ENCODE results near the gene TNFRSF12A. TPM values are rescaled to one million over a fixed set of nuclear protein-coding genes. Genes with fewer than 3 reads are reported as not detected.

The TNFRSF12A gene
- total and polyA plus RNA-seq, 2 of the 13 experiments (the other 11 are each of a cell fraction or from before 2014, with no cell fraction given), result 61.9 to 66.0 TPM

DNA sequence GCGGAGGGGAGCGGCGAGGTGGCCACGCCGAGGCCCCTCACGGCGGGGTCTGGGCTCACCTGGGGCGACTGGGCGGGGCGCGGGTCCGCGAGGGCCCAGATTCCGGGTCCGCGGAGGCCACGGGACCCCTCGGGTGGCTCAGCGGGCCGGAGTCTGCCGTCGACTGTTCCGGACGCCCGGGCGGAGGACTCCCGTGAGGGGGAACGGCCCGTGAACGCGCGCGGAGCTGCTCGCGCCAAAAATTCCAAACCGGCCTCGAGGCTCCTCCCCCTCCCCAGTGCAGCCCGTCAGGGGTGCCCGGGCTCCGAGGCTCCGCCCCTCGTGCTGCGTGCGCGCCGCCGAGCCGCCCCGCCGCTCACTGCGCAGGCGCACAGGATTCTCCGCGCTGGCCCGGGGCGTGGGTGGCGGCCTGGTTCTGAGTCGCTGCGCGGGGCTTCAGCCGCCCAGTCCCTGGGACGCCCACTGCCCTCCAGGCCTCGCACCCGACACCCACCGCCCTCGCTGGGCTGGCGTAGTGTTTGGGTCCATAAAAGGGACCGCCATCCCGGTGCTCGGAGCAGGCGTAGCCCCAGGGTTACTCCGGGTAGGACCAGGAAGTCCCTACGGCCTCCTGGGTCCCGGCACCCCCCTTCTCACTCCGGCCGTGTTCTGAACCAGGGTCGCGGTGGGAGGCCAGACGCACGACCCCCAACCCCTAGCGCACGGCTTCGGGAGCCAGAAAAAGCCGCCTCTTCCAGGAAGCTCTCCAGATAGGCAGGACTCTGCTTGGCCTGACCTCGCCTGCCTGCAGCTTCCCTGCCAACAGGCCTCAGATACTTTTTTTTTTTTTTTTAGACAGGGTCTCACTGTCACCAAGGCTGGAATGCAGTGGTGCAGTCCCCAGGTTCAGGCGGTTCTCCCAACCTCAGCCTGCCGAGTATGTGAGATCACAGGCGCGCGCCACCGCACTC is 39.7 kb upstream of the TNFRSF12A start, which contains the start of gene PKMYT1 (continued):
- TF ChIP-seq ZNF10 (CRISPR knock-in tag; IDR thresholded peaks at IDR 0.05; ENCODE audit: borderline replicate concordance, low read depth), result no peak
- TF ChIP-seq, protein P1, sequence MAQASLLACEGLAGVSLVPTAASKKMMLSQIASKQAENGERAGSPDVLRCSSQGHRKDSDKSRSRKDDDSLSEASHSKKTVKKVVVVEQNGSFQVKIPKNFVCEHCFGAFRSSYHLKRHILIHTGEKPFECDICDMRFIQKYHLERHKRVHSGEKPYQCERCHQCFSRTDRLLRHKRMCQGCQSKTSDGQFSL (CRISPR knock-in tag; IDR thresholded peaks at IDR 0.05), result no peak
- TF ChIP-seq AGO2 (optimal IDR thresholded peaks at IDR 0.05; ENCODE audit: low read depth, low read length), result peak; percentile 95
- peak; percentile 21; the same call in 1 of the 2 replicates for TF ChIP-seq ZNF431 (CRISPR knock-in tag; IDR thresholded peaks at IDR 0.05; ENCODE audit: borderline replicate concordance, low read depth)
- TF ChIP-seq, protein P2, sequence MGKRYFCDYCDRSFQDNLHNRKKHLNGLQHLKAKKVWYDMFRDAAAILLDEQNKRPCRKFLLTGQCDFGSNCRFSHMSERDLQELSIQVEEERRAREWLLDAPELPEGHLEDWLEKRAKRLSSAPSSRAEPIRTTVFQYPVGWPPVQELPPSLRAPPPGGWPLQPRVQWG (CRISPR knock-in tag; IDR thresholded peaks at IDR 0.05; ENCODE audit: borderline replicate concordance, low read depth), result no peak
- TF ChIP-seq, protein P3, sequence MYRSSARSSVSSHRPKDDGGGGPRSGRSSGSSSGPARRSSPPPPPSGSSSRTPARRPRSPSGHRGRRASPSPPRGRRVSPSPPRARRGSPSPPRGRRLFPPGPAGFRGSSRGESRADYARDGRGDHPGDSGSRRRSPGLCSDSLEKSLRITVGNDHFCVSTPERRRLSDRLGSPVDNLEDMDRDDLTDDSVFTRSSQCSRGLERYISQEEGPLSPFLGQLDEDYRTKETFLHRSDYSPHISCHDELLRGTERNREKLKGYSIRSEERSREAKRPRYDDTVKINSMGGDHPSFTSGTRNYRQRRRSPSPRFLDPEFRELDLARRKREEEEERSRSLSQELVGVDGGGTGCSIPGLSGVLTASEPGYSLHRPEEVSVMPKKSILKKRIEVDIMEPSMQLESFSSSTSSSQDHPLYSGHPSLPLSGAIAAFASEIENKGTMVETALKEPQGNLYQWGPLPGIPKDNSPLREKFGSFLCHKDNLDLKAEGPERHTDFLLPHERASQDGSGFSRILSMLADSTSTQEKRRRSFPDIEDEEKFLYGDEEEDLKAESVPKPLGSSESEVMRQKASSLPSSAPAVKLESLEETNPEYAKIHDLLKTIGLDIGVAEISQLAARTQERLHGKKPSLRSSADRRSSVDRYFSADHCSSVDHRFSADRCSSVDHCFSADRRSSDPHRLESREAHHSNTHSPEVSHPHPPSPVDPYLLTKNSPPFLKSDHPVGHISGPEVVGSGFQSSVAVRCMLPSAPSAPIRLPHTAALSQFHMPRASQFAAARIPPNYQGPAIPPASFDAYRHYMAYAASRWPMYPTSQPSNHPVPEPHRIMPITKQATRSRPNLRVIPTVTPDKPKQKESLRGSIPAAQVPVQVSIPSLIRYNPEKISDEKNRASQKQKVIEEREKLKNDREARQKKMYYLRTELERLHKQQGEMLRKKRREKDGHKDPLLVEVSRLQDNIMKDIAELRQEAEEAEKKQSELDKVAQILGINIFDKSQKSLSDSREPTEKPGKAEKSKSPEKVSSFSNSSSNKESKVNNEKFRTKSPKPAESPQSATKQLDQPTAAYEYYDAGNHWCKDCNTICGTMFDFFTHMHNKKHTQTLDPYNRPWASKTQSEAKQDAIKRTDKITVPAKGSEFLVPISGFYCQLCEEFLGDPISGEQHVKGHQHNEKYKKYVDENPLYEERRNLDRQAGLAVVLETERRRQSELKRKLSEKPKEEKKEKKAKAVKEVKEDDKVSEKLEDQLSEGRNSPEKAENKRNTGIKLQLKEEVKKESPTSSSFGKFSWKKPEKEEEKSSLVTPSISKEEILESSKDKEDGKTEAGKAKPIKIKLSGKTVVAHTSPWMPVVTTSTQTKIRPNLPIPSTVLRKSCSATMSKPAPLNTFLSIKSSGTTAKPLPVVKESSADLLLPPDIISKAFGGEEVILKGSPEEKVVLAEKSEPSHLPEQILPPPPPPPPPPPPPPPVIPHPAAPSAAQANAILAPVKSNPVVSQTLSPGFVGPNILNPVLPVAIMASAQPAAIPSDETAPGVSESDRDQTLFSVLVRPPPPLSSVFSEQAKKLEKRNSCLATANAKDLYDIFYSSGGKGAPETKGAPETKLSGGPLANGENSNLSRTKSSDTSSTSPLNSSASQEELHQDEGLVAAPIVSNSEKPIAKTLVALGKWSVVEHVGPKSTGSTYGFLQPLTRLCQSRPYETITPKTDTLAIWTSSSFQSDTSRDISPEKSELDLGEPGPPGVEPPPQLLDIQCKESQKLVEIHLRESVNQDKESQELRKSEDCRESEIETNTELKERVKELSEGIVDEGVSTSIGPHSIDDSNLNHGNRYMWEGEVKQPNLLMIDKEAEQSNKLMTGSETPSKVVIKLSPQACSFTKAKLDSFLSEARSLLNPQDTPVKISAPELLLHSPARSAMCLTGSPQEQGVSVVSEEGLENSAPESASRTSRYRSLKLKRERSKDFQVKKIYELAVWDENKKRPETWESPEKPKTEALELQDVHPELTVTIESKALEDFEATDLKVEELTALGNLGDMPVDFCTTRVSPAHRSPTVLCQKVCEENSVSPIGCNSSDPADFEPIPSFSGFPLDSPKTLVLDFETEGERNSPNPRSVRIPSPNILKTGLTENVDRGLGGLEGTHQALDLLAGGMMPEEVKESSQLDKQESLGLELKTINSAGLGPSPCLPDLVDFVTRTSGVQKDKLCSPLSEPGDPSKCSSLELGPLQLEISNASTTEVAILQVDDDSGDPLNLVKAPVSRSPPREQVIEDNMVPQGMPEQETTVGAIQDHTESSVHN (CRISPR knock-in tag; IDR thresholded peaks at IDR 0.05), result 0 out of 2 replicates have a peak, but pooled peaks have one; percentile 36
- TF ChIP-seq ATRX (CRISPR knock-in tag; IDR thresholded peaks at IDR 0.05; ENCODE audit: borderline replicate concordance), result no peak
- TF ChIP-seq PHF5A (CRISPR knock-in tag; IDR thresholded peaks at IDR 0.05; ENCODE audit: low read depth, unreplicated experiment), result peak; percentile 44
- TF ChIP-seq, protein P4, sequence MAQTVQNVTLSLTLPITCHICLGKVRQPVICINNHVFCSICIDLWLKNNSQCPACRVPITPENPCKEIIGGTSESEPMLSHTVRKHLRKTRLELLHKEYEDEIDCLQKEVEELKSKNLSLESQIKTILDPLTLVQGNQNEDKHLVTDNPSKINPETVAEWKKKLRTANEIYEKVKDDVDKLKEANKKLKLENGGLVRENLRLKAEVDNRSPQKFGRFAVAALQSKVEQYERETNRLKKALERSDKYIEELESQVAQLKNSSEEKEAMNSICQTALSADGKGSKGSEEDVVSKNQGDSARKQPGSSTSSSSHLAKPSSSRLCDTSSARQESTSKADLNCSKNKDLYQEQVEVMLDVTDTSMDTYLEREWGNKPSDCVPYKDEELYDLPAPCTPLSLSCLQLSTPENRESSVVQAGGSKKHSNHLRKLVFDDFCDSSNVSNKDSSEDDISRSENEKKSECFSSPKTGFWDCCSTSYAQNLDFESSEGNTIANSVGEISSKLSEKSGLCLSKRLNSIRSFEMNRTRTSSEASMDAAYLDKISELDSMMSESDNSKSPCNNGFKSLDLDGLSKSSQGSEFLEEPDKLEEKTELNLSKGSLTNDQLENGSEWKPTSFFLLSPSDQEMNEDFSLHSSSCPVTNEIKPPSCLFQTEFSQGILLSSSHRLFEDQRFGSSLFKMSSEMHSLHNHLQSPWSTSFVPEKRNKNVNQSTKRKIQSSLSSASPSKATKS (CRISPR knock-in tag; IDR thresholded peaks at IDR 0.05), result no peak
- TF ChIP-seq FOSL2 (CRISPR knock-in tag; IDR thresholded peaks at IDR 0.05), result peak; percentile 8; the same call in 1 of the 2 replicates
- no peak for TF ChIP-seq ZNF816 (CRISPR knock-in tag; IDR thresholded peaks at IDR 0.05; ENCODE audit: borderline replicate concordance)
- TF ChIP-seq, protein P5, sequence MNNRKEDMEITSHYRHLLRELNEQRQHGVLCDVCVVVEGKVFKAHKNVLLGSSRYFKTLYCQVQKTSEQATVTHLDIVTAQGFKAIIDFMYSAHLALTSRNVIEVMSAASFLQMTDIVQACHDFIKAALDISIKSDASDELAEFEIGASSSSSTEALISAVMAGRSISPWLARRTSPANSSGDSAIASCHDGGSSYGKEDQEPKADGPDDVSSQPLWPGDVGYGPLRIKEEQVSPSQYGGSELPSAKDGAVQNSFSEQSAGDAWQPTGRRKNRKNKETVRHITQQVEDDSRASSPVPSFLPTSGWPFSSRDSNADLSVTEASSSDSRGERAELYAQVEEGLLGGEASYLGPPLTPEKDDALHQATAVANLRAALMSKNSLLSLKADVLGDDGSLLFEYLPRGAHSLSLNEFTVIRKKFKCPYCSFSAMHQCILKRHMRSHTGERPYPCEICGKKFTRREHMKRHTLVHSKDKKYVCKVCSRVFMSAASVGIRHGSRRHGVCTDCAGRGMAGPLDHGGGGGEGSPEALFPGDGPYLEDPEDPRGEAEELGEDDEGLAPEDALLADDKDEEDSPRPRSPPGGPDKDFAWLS (CRISPR knock-in tag; IDR thresholded peaks at IDR 0.05; ENCODE audit: borderline replicate concordance), result no peak
- no peak; the same call in 1 of the 2 replicates for TF ChIP-seq TBP (CRISPR knock-in tag; IDR thresholded peaks at IDR 0.05)
- no peak for TF ChIP-seq ASH2L (IDR thresholded peaks at IDR 0.05; ENCODE audit: insufficient read length, low read depth, low read length)

Data from HepG2 (cell line).